8988T (cell line): Measurements from ENCODE around the gene SH3BP5.
A peak's percentile ranks its signal among the peaks of the same experiment; 100 is the strongest.

Experiments used
- DNase-seq: peaks from one replicate; pipeline ENCODE4 v3.0.0; 2011

Gene SH3BP5

GRCh38 chr3:15241341-15241740 is 91.0 kb downstream of the SH3BP5 start:
- no peak for DNase-seq

- DNase-seq: no peak
These were observed 103.1 kb downstream of the SH3BP5 start for GRCh38 chr3:15229262-15229661.

- DNase-seq: no peak
These were observed 104.2 kb downstream of the SH3BP5 start for GRCh38 chr3:15228147-15228546.

- no peak for DNase-seq
These were observed 108.5 kb downstream of the SH3BP5 start for GRCh38 chr3:15223685-15224572.

DNA sequence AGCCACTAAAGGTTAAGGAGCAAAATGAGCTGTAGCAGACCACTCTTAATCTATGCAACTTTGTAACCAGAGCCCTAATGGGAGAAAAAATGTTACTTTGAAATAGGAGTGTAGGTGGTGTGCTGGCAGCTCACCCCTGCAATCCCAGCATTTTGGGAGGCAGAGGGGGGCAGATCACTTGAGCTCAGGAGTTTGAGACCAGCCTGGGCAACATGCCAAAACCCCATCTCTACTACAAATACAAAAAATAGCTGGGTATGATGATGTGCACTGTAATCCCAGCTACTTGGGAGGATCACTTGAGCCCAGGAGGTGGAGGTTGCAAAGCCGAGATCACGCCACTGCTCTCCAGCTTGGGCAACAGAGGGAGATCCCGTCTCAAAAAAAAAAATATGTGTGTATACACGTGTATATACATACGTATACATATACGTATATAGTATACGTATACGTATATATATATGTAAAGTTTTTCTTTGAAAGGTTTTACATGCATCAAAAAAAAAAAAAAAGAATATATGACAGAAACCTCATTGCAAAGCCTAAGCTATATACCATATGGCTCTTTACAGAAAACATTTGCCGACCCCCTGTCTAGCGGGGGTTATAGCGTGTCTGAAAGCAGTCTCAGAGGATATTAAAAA is 110.7 kb downstream of the SH3BP5 start:
- DNase-seq: no peak

- no peak for DNase-seq
These were observed 111.7 kb downstream of the SH3BP5 start for GRCh38 chr3:15220661-15221060.

GRCh38 chr3:15220056-15220455 is 112.3 kb downstream of the SH3BP5 start:
- DNase-seq: no peak

DNA sequence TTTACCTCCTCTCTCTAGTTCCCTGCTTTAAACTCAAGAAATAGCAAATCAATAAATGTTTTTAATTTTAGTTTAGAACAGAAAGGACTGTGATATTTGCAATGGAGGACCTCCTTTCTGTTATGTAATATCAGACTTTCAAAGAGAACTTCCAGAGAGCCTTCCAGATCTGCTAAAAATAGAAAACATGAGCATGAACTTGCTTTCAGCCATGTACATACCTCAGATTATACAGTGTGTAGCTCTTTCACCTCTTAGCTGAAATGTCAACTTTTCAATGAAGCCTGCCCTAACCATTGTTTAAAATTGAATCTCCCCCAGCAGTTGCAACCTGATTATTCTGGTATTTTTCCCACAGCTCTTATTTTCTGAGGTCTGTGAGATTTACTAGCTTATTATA is 113.7 kb downstream of the SH3BP5 start:
- no peak for DNase-seq

- DNase-seq: no peak
These were observed 114.5 kb downstream of the SH3BP5 start for GRCh38 chr3:15217841-15218267.

GRCh38 chr3:15217011-15217671 is 115.2 kb downstream of the SH3BP5 start:
- DNase-seq: no peak

- DNase-seq: no peak
These were observed 115.9 kb downstream of the SH3BP5 start for GRCh38 chr3:15216501-15216900.

DNA sequence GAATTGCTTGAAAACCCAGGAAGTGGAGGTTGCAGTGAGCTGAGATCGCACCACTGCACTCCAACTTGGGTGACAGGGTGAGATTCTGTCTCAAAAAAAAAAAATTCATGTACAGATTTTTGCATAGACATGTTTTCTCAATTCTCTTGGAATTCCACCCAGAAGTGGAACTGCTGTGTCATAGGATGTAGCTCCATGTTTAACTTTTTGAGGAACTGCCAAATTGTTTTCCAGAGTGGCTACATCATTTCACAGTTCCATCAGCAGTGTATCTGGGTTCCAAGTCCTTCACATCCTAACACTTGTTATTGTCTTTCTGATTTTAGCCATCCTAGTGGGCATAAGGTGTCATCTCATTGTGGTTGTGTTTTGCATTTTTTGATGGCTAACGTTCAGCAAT is 116.4 kb downstream of the SH3BP5 start:
- DNase-seq: no peak

- DNase-seq: no peak
These were observed 117.6 kb downstream of the SH3BP5 start for GRCh38 chr3:15214758-15215157.

DNA sequence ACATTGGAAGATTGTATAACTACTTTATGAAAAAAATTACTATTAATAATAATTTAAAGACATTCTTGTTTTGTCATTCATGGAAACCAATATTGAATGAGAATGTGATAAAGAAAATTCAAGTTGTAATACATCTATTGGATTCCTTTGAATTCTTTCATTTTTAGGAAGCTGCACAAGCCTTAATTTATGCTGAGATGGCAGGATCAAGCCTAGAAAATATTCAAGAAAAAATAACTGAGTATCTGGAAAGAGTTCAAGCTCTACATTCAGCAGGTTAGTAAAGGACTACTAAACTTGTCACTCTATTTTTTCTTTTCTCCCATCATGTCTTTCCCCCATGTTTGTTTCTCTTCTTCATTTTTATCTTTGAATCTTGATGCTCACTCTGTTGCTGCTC is 120.4 kb downstream of the SH3BP5 start:
- DNase-seq: no peak

GRCh38 chr3:15207836-15208504 is 124.4 kb downstream of the SH3BP5 start:
- no peak for DNase-seq

DNA sequence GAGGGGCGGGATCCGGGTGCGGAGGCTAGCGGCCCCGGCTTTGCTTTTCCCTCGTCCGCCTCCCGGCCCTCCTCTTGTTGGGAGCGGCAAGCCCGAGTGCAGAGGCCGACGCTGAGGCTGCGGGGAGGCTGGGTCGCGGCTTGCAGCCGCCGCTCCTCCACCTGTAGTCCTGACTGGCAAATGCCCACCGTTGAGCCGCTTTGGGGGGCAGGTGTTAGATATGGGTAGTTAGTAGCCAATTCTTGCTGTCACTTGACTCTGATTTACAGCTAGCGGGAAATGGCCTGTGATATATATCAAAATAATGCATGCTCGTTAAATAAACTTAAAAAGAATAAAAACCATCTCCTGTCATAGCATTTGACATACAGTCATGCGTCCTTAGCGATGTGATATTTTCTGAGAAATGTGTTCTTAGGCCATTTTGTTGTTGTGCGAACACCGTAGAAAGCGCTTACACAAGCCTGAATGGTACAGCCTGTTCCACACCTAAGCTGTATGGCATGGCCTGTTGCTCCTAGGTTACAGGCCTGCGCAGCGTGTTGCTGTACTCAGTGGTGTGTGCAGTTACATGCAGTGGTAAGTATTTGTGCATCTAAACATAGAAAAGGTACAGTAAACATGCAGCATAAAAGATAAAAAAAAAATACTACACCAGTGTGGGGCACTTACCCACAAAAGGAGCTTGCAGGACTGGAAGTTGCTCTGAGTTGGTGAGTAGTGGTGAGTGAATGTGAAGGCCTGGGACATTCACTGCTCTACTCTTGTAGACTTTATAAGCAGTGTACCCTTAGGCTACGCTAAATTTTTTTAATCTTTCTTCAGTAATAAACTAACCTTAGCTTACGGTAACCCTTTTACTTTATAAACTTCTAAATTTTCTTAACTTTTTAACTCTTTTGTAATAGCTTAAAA is 125.5 kb downstream of the SH3BP5 start:
- peak; percentile 21 for DNase-seq

GRCh38 chr3:15205934-15206661 is 126.3 kb downstream of the SH3BP5 start, which contains the start of gene CAPN7:
TSS of gene CAPN7 (plus strand) at chr3:15206246. CDS start at chr3:15206496, 250 bp downstream.
- DNase-seq: peak; percentile 88

- no peak for DNase-seq
These were observed 126.9 kb downstream of the SH3BP5 start for GRCh38 chr3:15205482-15205933.
